Measurements from ENCODE around the gene PEAR1.

PEAR1 gene

DNA sequence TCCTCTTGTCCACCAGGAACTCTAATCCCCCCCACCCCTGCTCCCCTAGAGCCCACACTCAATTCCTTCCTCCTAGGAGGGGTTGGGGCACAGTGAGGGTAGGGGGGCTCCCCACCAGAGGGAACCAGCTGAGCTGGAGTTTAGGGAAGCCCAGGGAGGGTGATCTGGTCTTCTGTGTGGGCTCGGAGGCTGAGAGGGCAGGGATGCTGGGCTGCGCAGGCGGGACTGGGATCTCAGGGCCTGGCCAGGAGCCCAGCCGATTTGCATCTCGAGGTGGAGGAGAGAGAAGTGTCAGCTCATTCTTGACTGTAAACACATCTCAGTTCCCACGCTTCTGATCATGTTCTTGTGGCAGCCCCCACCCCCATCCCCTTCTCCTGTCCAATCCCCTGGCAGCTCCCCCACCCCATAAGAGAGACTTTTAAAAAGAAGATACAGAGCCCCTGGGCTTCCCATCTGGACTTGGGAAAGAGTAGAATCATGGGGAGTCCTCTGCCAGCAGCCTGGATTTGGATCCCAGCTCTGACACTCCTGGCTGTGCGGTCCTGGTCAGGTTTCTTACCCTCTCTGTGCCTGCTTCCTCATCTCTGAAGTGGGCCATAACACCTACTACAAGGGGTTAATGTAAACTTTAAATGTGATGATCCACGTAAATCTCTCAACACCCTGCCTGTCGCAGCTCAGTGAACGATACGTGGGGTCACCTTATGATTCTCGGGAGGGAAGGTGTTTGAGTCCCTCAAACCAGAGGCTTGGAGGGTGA, 6.6 kb downstream of the PEAR1 start:
- no peak for DNase-seq (ENCODE audit: low read depth, low spot score)

DNA sequence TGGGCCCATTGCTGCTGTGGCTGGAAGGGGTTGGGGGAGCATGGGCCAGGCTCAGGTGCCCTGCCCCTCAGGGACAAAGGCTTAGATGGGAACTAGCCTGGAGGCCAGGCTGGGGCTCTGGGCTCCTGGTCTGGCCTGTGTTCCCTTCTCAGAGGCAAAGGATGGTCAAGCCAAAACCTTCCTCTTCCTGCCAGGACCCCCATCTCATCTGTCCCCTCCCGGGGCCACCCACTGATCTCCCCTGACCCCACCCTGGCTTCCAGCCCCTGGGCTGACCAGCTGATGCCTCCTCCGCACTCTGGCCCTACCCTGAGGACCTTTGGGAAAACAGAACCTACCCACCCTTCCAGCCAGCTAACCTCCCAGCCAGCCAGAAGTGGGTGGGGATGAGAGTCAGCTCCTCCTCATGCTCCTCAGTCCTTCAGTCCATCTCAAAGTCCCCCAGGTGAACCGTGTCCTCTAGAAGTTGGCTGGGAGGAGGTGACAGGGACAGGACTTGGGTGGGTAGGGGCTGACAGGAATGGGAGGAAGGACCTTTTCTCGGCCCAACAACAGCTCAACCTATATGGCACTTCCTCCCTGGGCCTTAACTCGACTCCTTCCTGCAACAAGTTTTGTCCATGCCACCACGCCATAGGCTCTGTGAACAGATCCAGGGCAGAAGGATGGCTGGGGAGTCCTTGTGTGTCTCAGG, 7.5 kb downstream of the PEAR1 start:
- DNase-seq (ENCODE audit: low read depth, low spot score), result no peak

DNA sequence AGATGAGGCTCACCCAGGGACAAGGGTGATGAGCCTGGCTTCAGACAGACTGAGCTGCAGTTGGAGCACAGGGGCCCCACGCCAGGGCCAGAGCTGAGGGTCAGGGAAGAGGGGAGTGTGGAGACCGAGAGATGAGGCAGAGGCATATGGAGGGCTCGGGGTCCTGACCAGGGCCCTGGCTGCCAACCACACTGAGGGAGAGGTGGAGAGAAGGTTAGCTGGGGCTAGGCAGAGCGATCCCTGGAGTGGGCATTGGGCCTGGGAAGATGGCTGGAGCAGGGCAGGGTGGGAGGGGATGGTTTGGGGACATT, 8.0 kb downstream of the PEAR1 start:
- DNase-seq (ENCODE audit: low read depth, low spot score), result no peak

DNA sequence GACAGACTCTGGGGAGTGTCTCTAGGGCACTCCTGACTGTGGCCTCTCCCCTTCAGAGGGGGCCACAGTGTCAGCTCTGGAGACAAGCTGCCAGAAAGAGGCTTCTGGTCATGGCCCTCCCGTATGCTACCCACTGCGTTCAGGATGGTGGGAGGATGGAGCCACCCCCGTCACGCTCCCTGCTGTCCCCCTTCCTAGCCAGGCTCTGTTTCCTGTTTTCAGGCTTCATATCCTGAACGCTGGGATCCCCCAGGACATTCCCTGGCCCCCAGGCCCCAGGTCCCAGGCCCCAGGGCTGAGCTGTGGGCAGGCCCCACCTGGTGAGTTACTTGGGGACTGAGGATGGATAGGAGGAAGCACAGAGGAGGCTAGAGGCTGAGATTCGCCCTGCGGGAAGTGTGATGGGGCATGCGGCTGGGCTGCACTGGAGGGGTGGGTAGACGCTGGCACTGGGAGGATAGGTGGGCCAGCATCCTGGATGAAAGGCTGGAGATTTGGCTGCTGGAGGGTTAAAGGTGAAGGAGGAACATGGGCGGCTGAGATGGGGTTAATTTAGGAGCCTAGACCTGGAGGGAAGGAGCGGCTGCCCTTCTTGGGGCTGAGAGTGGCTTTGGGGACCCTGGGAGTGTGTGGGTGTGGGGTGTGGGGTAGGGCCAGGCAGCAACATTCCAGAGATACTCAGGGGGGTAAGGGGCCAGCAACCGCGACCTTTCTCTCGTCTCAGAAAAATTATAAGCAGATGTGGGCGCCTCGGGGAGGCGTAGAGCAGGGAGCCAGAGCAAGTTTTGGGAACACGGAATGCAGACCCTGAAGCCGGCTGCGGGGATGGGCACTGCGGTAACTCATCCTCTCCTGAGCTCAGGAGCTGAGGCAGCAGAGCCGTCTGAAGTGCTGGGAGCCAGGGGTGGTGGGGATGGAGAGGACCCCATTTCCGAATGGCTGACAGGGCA, 8.7 kb downstream of the PEAR1 start:
- DNase-seq (ENCODE audit: low read depth, low spot score), result no peak

DNA sequence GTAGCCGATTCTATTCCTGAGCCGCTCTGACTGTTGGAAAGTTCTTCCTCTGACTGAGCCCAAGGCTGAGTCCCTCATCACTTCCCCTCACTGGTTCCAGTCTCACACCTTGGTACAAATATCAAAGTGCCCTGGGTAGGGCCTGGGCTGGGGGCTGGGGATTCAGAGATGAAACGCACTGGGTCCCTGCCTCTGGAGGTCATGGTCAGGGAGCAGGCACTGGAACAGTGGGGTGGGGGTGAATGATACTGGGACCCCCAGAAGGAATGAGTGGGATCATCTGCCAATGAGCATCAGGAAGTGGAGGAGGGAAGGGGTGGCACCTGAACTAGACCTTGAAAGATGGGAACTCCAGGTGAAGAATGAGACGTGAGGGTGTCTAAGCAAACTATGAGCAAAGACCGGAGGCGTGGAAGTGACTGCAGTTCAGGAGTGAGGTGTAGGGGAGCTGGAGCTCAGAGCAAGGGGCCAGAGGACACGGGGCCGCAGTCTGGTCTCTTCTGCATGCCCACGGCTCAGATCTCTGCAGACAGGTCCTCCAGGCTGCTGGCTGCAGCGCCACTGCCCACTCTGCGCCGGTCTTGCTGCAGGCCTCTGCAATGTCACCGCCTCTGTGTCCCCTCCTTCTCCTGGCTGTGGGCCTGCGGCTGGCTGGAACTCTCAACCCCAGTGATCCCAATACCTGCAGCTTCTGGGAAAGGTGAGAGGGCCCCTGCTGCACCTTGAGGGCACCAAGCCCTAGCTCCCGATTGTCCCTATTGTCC, 10.0 kb downstream of the PEAR1 start:
- DNase-seq (ENCODE audit: low read depth, low spot score), result no peak

DNA sequence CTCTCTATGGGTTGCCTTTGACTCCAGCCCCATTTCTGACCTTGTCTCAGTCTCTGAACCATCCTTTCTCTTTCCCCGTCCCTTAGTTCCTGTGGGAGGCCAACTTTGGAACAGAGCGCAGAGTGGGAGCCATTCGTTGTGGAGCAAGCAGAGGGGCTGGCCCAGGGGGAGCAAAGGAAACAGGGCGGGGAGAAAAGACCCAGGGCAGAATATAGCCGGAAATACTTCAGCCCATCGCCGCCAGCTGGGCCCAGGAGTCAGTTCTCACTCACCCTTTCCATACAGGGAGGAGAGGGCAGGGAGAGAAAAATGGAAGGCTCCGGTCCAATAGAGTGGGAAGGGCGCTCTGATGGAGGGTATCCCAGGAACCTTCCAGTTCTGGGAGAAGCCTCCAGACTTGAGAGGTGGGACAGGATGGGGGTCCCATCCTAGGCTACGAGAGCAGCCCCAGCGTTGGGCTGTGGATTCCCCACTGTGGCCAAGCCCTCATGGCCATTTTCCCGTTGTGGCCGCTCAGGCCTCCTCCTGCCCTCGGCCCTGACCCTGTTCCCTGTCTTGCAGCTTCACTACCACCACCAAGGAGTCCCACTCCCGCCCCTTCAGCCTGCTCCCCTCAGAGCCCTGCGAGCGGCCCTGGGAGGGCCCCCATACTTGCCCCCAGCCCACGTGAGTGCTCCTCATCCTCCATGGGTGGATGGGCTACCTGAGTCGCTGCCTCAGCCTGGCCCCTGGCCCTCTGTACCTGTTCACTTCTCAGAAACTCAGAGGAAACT, 10.9 kb downstream of the PEAR1 start:
- no peak for DNase-seq (ENCODE audit: low read depth, low spot score)

DNA sequence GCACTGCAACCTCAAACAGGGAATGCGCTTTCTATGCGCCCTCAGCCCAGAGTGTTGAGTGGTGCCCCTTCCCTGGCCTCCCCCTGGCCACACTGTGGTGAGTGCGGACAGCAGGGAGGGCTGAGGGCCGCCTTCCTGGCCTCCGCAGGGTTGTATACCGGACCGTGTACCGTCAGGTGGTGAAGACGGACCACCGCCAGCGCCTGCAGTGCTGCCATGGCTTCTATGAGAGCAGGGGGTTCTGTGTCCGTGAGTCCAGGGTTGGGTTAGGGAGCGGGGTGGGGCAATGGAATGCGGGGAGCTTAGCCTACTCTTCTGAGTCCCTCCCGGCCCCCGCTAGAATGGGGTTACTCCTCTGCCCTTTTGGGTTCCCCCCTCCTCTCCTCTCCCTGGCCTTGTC, 11.7 kb downstream of the PEAR1 start:
- no peak for DNase-seq (ENCODE audit: low read depth, low spot score)

DNA sequence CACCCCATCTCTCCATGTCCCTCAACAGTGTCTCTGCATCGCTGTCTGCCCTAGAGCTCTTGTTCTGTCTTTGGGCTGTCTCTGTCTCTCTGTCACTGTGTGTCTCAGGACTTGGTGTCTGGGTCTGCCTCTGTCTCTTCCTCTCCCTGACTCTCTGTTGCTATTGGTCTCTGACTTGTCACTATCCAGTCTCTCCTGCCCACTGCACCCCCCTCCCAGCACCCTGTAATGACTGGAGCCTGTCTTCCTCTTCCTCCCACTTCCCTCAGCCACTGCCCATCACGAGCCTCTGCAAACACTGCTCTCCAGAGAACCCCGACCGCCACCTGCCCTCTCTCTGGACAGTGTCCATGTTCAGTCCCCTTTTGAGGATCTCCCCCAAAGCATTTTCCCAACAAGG, 12.1 kb downstream of the PEAR1 start:
- DNase-seq (ENCODE audit: low read depth, low spot score), result no peak

DNA sequence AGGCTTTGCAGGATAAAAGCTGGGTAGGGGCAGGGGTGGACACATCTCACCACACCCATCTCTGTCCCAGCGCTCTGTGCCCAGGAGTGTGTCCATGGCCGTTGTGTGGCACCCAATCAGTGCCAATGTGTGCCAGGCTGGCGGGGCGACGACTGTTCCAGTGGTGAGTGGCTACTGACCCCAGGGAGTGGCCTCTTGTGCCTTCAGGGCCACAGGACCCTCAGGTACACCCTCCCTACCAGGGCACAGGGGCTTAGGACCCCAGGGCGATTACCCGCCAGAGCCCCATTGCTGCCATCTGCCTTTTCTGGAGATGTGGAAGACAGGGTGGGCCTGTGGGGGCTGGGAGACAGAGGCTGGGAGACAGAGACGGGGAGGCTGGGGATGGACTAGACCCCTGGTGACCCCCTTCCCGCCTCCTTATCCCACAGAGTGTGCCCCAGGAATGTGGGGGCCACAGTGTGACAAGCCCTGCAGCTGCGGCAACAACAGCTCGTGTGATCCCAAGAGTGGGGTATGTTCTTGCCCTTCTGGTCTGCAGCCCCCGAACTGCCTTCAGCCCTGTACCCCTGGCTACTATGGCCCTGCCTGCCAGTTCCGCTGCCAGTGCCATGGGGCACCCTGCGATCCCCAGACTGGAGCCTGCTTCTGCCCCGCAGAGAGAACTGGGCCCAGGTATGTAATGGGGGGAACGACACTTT, 12.8 kb downstream of the PEAR1 start:
- no peak for DNase-seq (ENCODE audit: low read depth, low spot score)

DNA sequence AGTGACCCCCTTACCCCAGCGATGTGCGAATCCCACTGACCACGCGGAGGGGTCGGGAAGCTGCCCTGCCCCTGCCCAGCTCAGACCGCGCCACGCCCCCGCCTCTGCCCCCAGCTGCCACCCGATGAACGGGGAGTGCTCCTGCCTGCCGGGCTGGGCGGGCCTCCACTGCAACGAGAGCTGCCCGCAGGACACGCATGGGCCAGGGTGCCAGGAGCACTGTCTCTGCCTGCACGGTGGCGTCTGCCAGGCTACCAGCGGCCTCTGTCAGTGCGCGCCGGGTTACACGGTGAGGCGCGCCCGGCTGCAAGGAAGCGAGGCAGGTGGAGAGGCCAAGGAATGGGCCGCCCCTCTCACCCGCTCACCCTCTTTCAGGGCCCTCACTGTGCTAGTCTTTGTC, 15.0 kb downstream of the PEAR1 start:
- DNase-seq (ENCODE audit: low read depth, low spot score), result no peak

DNA sequence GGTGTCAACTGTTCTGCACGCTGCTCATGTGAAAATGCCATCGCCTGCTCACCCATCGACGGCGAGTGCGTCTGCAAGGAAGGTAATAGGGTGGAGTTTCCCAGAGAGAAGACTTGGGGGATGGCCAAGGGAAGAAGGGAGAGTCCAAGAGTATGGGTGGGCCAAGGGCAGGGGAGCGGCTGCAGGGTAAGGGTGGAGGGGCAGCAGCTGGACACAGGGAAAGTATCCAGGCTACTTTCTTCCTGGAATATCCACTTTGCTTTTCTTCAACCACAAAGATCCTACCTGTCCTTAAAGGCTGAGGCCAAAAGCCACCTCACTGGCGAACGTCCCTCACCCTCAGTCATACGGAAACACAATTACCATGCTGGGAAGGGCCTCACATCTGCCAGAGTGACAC, 15.4 kb downstream of the PEAR1 start:
- no peak for DNase-seq (ENCODE audit: low read depth, low spot score)

DNA sequence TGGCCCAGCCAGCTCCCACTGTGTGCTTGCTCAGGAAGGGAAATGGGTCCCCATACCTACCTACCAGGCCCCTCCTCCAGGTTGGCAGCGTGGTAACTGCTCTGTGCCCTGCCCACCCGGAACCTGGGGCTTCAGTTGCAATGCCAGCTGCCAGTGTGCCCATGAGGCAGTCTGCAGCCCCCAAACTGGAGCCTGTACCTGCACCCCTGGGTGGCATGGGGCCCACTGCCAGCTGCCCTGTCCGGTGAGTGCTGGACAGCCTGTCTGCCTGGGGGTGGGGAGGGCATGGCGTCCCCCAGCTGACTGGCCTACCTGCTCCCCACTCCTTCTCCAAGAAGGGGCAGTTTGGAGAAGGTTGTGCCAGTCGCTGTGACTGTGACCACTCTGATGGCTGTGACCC, 16.2 kb downstream of the PEAR1 start:
- no peak for DNase-seq (ENCODE audit: low read depth, low spot score)

DNA sequence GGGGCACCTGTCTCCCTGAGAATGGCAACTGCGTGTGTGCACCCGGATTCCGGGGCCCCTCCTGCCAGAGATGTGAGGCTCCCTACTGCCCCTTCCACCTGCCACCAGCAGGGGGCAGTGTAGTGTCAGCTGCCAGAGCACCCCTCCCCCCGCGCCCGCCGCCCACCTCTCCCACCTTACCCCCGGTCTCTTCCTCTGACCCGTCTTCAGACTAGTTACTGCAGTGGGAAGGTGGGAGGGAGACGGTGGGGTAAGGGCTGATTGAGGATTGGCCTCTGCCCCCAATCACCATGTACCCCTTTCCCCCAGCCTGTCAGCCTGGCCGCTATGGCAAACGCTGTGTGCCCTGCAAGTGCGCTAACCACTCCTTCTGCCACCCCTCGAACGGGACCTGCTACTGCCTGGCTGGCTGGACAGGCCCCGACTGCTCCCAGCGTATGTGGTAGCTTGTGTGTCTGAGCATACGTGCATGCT, 16.8 kb downstream of the PEAR1 start:
- peak; percentile 65 for DNase-seq (ENCODE audit: low read depth, low spot score)

DNA sequence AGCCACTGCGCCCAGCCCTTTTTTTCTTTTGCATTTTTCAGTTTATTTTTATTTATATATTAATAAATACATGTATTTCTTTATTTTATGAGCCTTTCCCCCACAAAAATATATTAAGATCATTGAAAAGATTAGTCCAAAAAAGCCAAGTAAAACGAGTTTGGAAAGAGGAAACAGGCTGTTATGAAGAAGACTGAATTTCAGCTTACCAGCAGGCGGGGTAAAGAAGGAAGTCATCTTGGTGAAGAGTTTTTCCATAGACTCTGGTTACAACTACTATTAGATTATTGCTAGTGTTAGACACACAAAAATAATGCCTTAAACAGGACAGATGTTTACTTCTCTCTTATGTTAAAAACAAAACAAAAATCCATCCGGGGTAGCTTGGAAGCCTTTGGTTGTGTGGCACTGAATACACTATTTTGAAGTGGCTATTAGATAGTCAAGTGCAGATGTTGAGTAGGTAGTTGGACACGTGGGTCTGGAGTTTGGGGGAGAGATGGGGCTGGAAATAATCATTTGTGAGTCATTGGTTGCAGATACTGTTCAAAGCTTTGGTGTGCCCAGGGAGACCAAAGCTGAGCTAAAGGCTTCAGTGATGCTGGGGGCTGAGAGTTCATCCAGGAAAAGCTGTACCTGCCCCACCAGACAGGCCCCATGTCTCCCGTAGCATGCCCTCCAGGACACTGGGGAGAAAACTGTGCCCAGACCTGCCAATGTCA, 18.2 kb downstream of the PEAR1 start:
- no peak for DNase-seq (ENCODE audit: low read depth, low spot score)

DNA sequence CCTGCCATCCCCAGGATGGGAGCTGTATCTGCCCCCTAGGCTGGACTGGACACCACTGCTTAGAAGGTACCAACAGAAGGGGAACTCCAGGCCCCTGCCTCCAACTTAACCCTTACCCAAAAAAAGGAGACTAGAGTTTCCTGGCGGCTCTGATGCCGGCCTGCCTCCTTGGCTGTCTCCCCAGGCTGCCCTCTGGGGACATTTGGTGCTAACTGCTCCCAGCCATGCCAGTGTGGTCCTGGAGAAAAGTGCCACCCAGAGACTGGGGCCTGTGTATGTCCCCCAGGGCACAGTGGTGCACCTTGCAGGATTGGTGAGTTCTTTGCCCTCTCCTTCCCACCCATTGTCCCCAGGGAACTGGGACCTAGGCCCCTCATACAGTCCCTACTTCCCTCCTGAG, 18.8 kb downstream of the PEAR1 start:
- no peak for DNase-seq (ENCODE audit: low read depth, low spot score)

DNA sequence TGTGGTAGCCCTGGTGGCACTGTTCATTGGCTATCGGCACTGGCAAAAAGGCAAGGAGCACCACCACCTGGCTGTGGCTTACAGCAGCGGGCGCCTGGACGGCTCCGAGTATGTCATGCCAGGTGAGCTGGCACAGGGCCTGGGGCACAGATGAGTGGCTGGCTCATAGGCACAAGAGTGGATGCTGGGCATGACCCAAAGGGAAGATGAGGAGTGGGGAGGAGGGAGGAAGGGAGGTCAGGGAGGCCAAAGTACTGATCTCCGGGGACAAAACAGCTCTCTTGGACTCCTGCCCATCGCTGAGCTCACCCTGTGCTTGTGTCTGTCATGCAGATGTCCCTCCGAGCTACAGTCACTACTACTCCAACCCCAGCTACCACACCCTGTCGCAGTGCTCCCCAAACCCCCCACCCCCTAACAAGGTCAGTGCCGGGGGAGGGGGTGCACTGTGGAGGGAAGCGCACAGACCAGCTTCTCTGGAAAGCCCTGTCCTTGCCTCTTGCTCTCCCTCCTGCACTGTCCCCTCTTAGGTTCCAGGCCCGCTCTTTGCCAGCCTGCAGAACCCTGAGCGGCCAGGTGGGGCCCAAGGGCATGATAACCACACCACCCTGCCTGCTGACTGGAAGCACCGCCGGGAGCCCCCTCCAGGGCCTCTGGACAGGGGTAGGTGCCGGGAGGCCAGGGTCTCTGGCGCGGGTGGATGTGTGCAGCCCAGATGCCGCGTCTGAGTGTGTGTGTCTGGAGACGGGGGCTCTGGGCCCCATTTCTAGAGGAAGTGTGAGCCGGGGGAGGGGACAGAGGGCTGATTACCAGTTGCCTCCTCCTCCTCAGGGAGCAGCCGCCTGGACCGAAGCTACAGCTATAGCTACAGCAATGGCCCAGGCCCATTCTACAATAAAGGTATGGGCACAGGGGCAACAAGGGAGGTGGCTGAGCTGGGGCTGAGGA, 19.6 kb downstream of the PEAR1 start:
- DNase-seq (ENCODE audit: low read depth, low spot score), result peak; percentile 56

DNA sequence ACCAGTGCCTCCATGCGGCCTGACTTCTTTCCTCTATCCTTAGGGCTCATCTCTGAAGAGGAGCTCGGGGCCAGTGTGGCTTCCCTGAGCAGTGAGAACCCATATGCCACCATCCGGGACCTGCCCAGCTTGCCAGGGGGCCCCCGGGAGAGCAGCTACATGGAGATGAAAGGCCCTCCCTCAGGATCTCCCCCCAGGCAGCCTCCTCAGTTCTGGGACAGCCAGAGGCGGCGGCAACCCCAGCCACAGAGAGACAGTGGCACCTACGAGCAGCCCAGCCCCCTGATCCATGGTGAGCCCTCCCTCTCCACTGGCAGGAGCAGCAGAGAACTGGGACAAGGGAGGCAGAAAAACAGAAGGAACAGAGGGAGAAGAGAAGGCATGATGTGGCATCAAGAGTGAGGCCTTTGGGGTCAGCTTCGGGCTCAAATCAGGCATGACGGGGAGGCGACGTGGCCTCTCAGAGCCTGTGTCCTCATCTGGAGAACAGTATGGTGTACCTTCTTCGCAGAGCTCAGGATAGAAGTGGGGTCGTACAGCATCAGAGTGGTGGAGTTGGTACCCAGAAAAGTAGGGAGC, 20.4 kb downstream of the PEAR1 start:
- DNase-seq (ENCODE audit: low read depth, low spot score), result no peak

DNA sequence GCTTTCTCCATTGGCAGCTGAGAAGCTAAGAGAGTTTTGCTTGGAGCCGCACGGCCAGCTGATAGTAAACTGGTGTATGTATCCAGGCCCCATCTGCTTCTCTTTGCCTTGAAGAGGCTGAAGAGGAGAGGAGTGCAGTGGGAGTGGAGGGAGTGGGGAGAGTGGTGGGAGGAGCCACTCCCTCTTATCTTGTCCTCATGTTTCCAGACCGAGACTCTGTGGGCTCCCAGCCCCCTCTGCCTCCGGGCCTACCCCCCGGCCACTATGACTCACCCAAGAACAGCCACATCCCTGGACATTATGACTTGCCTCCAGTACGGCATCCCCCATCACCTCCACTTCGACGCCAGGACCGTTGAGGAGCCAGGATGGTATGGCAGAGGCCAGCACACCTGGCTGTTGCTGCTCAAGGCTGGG, 20.9 kb downstream of the PEAR1 start:
- peak; percentile 71 for DNase-seq (ENCODE audit: low read depth, low spot score)
